Spleen (tissue), 7 donors: ENCODE measurements around the gene RBM5.

Experiments
- POLR2A ChIP-seq, 3 donors: fragments of 450-650 bp; IDR thresholded peaks; one replicate each; pipeline ENCODE4 v1.5.1; 2017; ENCODE audit warnings: antibody characterized with exemption in 3 of 3, mild to moderate bottlenecking in 1 of 3
- POLR2AphosphoS5 ChIP-seq, 3 donors: sonication (generic); formaldehyde crosslinking; IDR thresholded peaks; one replicate each; pipeline ENCODE4 v1.5.1; 2017; ENCODE audit warnings: antibody characterized with exemption in 3 of 3
- TF ChIP-seq, protein P1 (sequence below), 11 experiments: fragments of 200-600 bp in 7 of 11; fragments of 450-650 bp in 4 of 11; sonication (generic) in 4 of 11; IDR thresholded peaks in 8 of 11; conservative IDR thresholded peaks in 3 of 11; 1 replicate in 7 of 11; 2 replicates in 4 of 11; pipeline versions ENCODE4 v1.4.0 to v1.8.0; 2016 to 2021; ENCODE audit warnings: antibody characterized with exemption in 11 of 11, inconsistent platforms in 4 of 11, mild to moderate bottlenecking in 1 of 11
- donor health status: DM: no; HTN: no; CAD: no; lungs with moderate emphysema.
- donor health status: DM: no; HTN: no; CAD: no.
- donor health status: DM: no; HTN: no; CAD: no.

GRCh38 chr3:50112462-50112861 lies 23.7 kb downstream of the RBM5 start:
- TF ChIP-seq, protein P1, sequence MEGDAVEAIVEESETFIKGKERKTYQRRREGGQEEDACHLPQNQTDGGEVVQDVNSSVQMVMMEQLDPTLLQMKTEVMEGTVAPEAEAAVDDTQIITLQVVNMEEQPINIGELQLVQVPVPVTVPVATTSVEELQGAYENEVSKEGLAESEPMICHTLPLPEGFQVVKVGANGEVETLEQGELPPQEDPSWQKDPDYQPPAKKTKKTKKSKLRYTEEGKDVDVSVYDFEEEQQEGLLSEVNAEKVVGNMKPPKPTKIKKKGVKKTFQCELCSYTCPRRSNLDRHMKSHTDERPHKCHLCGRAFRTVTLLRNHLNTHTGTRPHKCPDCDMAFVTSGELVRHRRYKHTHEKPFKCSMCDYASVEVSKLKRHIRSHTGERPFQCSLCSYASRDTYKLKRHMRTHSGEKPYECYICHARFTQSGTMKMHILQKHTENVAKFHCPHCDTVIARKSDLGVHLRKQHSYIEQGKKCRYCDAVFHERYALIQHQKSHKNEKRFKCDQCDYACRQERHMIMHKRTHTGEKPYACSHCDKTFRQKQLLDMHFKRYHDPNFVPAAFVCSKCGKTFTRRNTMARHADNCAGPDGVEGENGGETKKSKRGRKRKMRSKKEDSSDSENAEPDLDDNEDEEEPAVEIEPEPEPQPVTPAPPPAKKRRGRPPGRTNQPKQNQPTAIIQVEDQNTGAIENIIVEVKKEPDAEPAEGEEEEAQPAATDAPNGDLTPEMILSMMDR (IDR thresholded peaks at IDR 0.05 in 8 of 11, conservative IDR thresholded peaks at IDR 0.05 in 3 of 11) = no peak
- TF ChIP-seq POLR2A (IDR thresholded peaks at IDR 0.05) (no peak), POLR2AphosphoS5 (IDR thresholded peaks at IDR 0.05) (no peak)
